Fibroblast of villous mesenchyme (primary cell): ENCODE results near the gene ATXN2. TPM values are rescaled to one million over a fixed set of nuclear protein-coding genes. Genes with fewer than 3 reads are reported as not detected.
"Not testable (repeated sequence)": the region's sequence is repeated elsewhere in the genome, so short reads cannot be mapped to it uniquely, and the experiment has no call there.

Experiments used
- DNase-seq: peaks from one replicate; pipeline ENCODE4 v3.0.0-alpha.2; 2010; ENCODE audit warnings: low read depth
- H3K4me3 ChIP-seq: 2 replicates; pipeline ENCODE4 v1.5.1; 2011; ENCODE audit warnings: low read depth, mild to moderate bottlenecking, low read length
- total RNA-seq: library from RNA; depleted of rRNA; stranded (reverse); fragments of >200 nt; gene quantifications from 2 replicates; pipeline ENCODE4 v1.2.3, GENCODE V29; 2012
- TF ChIP-seq, protein P1 (sequence below): IDR thresholded peaks from 2 replicates; pipeline ENCODE4 v1.5.1; 2012; ENCODE audit warnings: low read depth, mild to moderate bottlenecking, low read length; ENCODE audit not compliant: insufficient read depth

Gene ATXN2
- total RNA-seq, 1 donor = 71.7 TPM

DNA sequence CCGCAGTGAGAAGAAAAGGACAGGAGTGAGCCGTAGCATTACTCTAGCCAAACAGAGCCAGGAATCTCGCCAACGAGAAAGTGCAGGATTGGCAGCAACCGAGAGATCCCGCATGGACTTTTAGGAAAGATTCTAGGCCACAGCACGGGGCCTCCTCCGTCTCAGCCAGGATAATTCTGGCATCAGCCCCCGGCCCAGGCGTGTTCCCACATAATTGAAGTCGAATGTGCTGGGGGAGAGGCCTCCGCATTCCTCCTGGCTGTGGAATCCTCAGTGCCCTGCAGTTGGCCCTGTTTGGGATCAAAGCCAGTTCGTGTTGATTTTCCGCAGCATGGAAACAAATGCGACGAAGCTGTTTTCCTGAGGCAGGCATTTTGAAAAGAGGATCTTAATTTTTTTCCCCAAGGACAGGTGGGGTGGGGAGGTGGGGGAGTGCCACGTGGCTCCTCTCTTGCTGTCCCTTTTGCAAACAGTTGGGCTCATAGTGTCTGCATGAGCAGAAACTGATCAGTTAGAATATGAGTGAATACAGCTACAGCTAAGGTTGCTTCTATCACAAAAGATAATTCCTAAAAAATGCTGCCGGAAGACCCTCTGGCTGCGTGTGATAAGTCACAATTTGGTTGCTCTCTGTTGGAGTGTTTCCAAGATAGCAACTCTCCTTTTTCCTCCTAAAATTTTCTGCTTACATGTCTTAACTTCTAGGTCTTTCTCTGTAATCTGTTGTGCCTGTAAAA lies 37.3 kb upstream of the ATXN2 start:
- peak; percentile 71 for DNase-seq
- H3K4me3 ChIP-seq = no peak overlapping the region
- TF ChIP-seq, protein P1, sequence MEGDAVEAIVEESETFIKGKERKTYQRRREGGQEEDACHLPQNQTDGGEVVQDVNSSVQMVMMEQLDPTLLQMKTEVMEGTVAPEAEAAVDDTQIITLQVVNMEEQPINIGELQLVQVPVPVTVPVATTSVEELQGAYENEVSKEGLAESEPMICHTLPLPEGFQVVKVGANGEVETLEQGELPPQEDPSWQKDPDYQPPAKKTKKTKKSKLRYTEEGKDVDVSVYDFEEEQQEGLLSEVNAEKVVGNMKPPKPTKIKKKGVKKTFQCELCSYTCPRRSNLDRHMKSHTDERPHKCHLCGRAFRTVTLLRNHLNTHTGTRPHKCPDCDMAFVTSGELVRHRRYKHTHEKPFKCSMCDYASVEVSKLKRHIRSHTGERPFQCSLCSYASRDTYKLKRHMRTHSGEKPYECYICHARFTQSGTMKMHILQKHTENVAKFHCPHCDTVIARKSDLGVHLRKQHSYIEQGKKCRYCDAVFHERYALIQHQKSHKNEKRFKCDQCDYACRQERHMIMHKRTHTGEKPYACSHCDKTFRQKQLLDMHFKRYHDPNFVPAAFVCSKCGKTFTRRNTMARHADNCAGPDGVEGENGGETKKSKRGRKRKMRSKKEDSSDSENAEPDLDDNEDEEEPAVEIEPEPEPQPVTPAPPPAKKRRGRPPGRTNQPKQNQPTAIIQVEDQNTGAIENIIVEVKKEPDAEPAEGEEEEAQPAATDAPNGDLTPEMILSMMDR = no peak

DNA sequence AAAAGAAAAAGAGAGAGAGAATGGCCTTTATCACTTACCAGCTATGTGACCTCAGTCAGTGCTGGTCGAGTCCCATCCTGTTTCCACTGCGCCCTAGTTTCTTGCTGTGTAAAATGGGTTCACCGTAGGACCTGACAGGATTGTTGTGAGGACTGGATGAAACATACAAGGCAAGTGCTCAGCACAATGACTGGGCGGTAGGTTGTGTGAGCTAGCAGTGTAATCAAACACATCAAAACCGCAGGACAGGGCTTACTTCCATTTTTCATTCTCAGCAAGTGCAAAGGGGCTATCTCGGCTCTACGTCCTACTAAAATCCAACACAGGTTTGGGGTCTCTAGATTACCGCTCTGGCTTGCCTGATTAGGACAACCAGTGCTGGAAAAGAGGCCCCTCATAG lies 36.4 kb upstream of the ATXN2 start:
- TF ChIP-seq, protein P1 = no peak
- H3K4me3 ChIP-seq = no peak overlapping the region
- peak; percentile 18 for DNase-seq

GRCh38 chr12:111628505-111629260 lies 29.6 kb upstream of the ATXN2 start:
- DNase-seq = no peak
- TF ChIP-seq, protein P1 = no peak
- H3K4me3 ChIP-seq = no peak overlapping the region

GRCh38 chr12:111626230-111626629 lies 27.1 kb upstream of the ATXN2 start:
- TF ChIP-seq, protein P1 = no peak

GRCh38 chr12:111624540-111624939 lies 25.4 kb upstream of the ATXN2 start:
- TF ChIP-seq, protein P1 = no peak
- H3K4me3 ChIP-seq = no peak overlapping the region
- DNase-seq = no peak

More at GRCh38 chr12:111626230-111626629, 27.1 kb upstream of the ATXN2 start:
- DNase-seq = no peak
- no peak overlapping the region for H3K4me3 ChIP-seq

DNA sequence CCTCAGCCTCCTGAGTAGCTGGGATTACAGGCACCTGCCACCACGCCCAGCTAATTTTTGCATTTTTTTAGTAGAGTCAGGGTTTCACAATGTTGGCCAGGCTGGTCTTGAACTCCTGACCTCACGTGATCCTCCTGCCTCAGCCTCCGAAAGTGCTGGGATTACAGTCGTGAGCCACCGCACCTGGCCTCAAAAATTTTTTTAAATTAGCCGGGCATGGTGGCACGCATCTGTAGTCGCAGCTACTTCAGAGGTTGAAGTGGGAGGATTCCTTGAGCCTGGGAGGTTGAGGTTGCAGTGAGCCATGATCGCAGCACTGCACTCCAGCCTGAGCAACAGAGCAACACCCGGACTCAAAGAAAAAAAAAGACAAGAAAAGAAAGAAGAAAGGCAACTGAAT lies 18.7 kb upstream of the ATXN2 start:
- not testable (repeated sequence) for DNase-seq, H3K4me3 ChIP-seq

- TF ChIP-seq, protein P1 = no peak
- no peak overlapping the region for H3K4me3 ChIP-seq
- DNase-seq = peak; percentile 87
Measured at GRCh38 chr12:111616177-111616623, 17.1 kb upstream of the ATXN2 start.
